ENCODE measurements around the gene TUBE1. TPM values are rescaled to one million over a fixed set of nuclear protein-coding genes. Genes with fewer than 3 reads are reported as not detected.

Gene TUBE1
- total and polyA plus RNA-seq, 2 of the 4 experiments (the other 2 are of a cell fraction), result 7.9 to 8.6 TPM

GRCh38 chr6:112031960-112032359, 55.3 kb downstream of the TUBE1 start:
- POLR2A ChIA-PET (ENCODE audit: unreplicated experiment), result no interaction called here
- 94% methylated on average over 3 of the region's 6 CpGs; no CpG with 5 or more reads in 1 of the 2 experiments for WGBS, 2 experiments (ENCODE audit: extremely low coverage in 2 of 2, insufficient read length in 1 of 2)

More at GRCh38 chr6:112031960-112032359, 55.3 kb downstream of the TUBE1 start:
- H3K23ac ChIP-seq (ENCODE audit: low read depth, low read length), result no peak overlapping the region
- H2AK9ac ChIP-seq (replicated peaks; ENCODE audit: low read depth, low read length, poor library complexity), result no peak overlapping the region
- no peak overlapping the region for H2AK5ac ChIP-seq (ENCODE audit: low read depth, low read length)
- H3K4ac ChIP-seq (ENCODE audit: low read depth, low read length), result no peak overlapping the region
- peaks cover 5% of the 10 kb centered on the region; the same call in 1 of the 2 replicates for H3K9me1 ChIP-seq (ENCODE audit: insufficient read depth, low read length)
- no peak overlapping the region for H3K56ac ChIP-seq (ENCODE audit: extremely low read depth, insufficient read depth, low read length)
- H2BK20ac ChIP-seq (ENCODE audit: low read depth, low read length), result no peak overlapping the region
- no peaks in the 10 kb centered on the region for H4K20me1 ChIP-seq (ENCODE audit: insufficient read depth, low read length)
- in situ Hi-C loops (cut with MboI; ENCODE audit: low sequenced_read_pairs), result loop anchor here (25.0 kb wide), 2 partner anchors 670 to 995 kb away; no protein-coding TSS in a partner anchor
- H3K4me3 ChIP-seq (ENCODE audit: insufficient read depth, low read depth, low read length), result no peak overlapping the region
- intact Hi-C loops (cut with micrococcal nuclease), result no loop called here
- CTCF ChIA-PET, result no interaction called here
- peaks cover 15% of the 10 kb centered on the region for H3K27me3 ChIP-seq (ENCODE audit: control insufficient read depth, insufficient read depth, low read length)
- H4K91ac ChIP-seq (ENCODE audit: insufficient read depth, low read depth, low read length), result no peak overlapping the region
- H3K14ac ChIP-seq (replicated peaks; ENCODE audit: low read depth, low read length), result no peak overlapping the region
- no peaks in the 10 kb centered on the region for H3K36me3 ChIP-seq (ENCODE audit: control insufficient read depth, insufficient read depth, low read length)
- H3K9ac ChIP-seq (ENCODE audit: low read depth, low read length), result no peak overlapping the region
- no peaks in the 10 kb centered on the region for H3K9me3 ChIP-seq (ENCODE audit: control insufficient read depth, insufficient read depth, low read length)
- no peaks in the 10 kb centered on the region for H3K4me1 ChIP-seq (ENCODE audit: control insufficient read depth, insufficient read depth, low read length)
- H3K4me2 ChIP-seq (ENCODE audit: low read depth, low read length), result no peak overlapping the region
- dilution Hi-C loops (cut with HindIII; ENCODE audit: low sequenced_read_pairs, unreplicated experiment), result no loop called here
- BruUV-seq (replicated peaks), result no TSS peak
- ATAC-seq (ENCODE audit: low read depth) (no peak), DNase-seq (no peak)
- no peak for TF ChIP-seq RFX5 (IDR thresholded peaks at IDR 0.05; ENCODE audit: low read depth, low read length)
- TF ChIP-seq CEBPB (IDR thresholded peaks at IDR 0.05; ENCODE audit: low read depth, low read length), result no peak
- no peak for TF ChIP-seq RAD21 (IDR thresholded peaks at IDR 0.05; ENCODE audit: low read length)
- no peak for TF ChIP-seq MAZ (IDR thresholded peaks at IDR 0.05; ENCODE audit: borderline replicate concordance, low read depth, low read length)
- TF ChIP-seq SMC3 (IDR thresholded peaks at IDR 0.05; ENCODE audit: low read depth, low read length), result no peak
- no peak for TF ChIP-seq POLR2A (IDR thresholded peaks at IDR 0.05; ENCODE audit: low read depth, low read length)
- TF ChIP-seq, protein P1, sequence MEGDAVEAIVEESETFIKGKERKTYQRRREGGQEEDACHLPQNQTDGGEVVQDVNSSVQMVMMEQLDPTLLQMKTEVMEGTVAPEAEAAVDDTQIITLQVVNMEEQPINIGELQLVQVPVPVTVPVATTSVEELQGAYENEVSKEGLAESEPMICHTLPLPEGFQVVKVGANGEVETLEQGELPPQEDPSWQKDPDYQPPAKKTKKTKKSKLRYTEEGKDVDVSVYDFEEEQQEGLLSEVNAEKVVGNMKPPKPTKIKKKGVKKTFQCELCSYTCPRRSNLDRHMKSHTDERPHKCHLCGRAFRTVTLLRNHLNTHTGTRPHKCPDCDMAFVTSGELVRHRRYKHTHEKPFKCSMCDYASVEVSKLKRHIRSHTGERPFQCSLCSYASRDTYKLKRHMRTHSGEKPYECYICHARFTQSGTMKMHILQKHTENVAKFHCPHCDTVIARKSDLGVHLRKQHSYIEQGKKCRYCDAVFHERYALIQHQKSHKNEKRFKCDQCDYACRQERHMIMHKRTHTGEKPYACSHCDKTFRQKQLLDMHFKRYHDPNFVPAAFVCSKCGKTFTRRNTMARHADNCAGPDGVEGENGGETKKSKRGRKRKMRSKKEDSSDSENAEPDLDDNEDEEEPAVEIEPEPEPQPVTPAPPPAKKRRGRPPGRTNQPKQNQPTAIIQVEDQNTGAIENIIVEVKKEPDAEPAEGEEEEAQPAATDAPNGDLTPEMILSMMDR (conservative IDR thresholded peaks at IDR 0.05; ENCODE audit: low read depth, low read length), result no peak
- no peak for TF ChIP-seq RCOR1 (IDR thresholded peaks at IDR 0.05; ENCODE audit: insufficient replicate concordance, low read length)
- TF ChIP-seq, protein P2, sequence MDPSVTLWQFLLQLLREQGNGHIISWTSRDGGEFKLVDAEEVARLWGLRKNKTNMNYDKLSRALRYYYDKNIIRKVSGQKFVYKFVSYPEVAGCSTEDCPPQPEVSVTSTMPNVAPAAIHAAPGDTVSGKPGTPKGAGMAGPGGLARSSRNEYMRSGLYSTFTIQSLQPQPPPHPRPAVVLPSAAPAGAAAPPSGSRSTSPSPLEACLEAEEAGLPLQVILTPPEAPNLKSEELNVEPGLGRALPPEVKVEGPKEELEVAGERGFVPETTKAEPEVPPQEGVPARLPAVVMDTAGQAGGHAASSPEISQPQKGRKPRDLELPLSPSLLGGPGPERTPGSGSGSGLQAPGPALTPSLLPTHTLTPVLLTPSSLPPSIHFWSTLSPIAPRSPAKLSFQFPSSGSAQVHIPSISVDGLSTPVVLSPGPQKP (IDR thresholded peaks at IDR 0.05; ENCODE audit: borderline replicate concordance, low read depth, low read length), result no peak
- no peak for TF ChIP-seq USF2 (IDR thresholded peaks at IDR 0.05; ENCODE audit: low read depth, low read length)
- no peak for TF ChIP-seq CHD1 (IDR thresholded peaks at IDR 0.05; ENCODE audit: low read depth, low read length)
- no peak for TF ChIP-seq BHLHE40 (IDR thresholded peaks at IDR 0.05; ENCODE audit: low read depth, low read length)
- TF ChIP-seq FOS (IDR thresholded peaks at IDR 0.05; ENCODE audit: low read depth, low read length), result no peak
- TF ChIP-seq MXI1 (IDR thresholded peaks at IDR 0.05; ENCODE audit: borderline replicate concordance, low read depth, low read length), result no peak
- H3K27ac ChIP-seq (ENCODE audit: insufficient read depth, low read length), result no peak overlapping the region
- no peak overlapping the region for H2BK15ac ChIP-seq (ENCODE audit: low read depth, low read length)
- no peak overlapping the region for H4K5ac ChIP-seq (ENCODE audit: low read depth, low read length)
- H3K18ac ChIP-seq (ENCODE audit: low read depth, low read length), result no peak overlapping the region
- H2AFZ ChIP-seq (replicated peaks; ENCODE audit: low read length, poor library complexity), result no peak overlapping the region
- no peak overlapping the region for H4K8ac ChIP-seq (ENCODE audit: low read depth in 2 of 2, low read length in 2 of 2)
- no peak overlapping the region for H2BK120ac ChIP-seq (ENCODE audit: low read depth, low read length)
- H2BK5ac ChIP-seq (ENCODE audit: low read depth, low read length, poor library complexity, severe bottlenecking), result no peak overlapping the region
- H3K79me1 ChIP-seq (ENCODE audit: low read depth in 1 of 2, low read length in 2 of 2), result no peaks in the 10 kb centered on the region

Data from IMR-90 (cell line).